A673 (cell line): ENCODE measurements around the gene FLCN. TPM values are rescaled to one million over a fixed set of nuclear protein-coding genes. Genes with fewer than 3 reads are reported as not detected.

Experiments
- BruUV-seq: library from RNA; stranded (reverse); fragments of 400-500 nt; replicated peaks from 2 replicates; lab custom pipeline; 2021; lab: Mats Ljungman, UMichigan
- CTCF ChIA-PET: fragments of 300-600 bp; sonication (Branson Sonifier 250); formaldehyde crosslinking; loops from one replicate; lab custom pipeline; 2022; ENCODE audit warnings: antibody characterized with exemption; lab: Charles Lee
- POLR2A ChIA-PET: fragments of 300-600 bp; sonication (Branson Sonifier 250); formaldehyde crosslinking; loops from one replicate; lab custom pipeline; 2022; ENCODE audit warnings: antibody characterized with exemption; ENCODE audit not compliant: low non-redundant PET; lab: Charles Lee
- DNase-seq: peaks from one replicate; pipeline ENCODE4 v3.0.0-alpha.2; 2015; ENCODE audit warnings: low spot score
- H3K27ac ChIP-seq: fragments of 200-600 bp; sonication (generic); 2 replicates; pipeline ENCODE4 v1.5.1; 2016; ENCODE audit warnings: mixed run types, low read depth, mild to moderate bottlenecking, mixed read lengths, antibody characterized with exemption, low read length; ENCODE audit not compliant: poor library complexity, severe bottlenecking
- H3K27me3 ChIP-seq: fragments of 200-600 bp; sonication (generic); replicated peaks from 2 replicates; pipeline ENCODE4 v1.6.1; 2017; ENCODE audit warnings: mixed run types, low read depth, mild to moderate bottlenecking, mixed read lengths, antibody characterized with exemption, low read length; ENCODE audit not compliant: insufficient read depth, poor library complexity
- H3K36me3 ChIP-seq: fragments of 200-600 bp; sonication (generic); 2 replicates; pipeline ENCODE4 v1.6.1; 2016; ENCODE audit warnings: mixed run types, mild to moderate bottlenecking, mixed read lengths, antibody characterized with exemption, low read length; ENCODE audit not compliant: insufficient read depth, poor library complexity, severe bottlenecking
- H3K4me1 ChIP-seq: fragments of 200-600 bp; sonication (generic); 2 replicates; pipeline ENCODE4 v1.6.1; 2017; ENCODE audit warnings: mixed run types, mild to moderate bottlenecking, mixed read lengths, antibody characterized with exemption, low read length; ENCODE audit not compliant: insufficient read depth, poor library complexity, severe bottlenecking
- H3K4me3 ChIP-seq: fragments of 200-600 bp; sonication (generic); 2 replicates; pipeline ENCODE4 v1.5.1; 2016; ENCODE audit warnings: low read depth, mixed run types, mild to moderate bottlenecking, mixed read lengths, low read length; ENCODE audit not compliant: poor library complexity, severe bottlenecking
- H3K9me3 ChIP-seq: fragments of 200-600 bp; sonication (generic); 2 replicates; pipeline ENCODE4 v1.6.1; 2016; ENCODE audit warnings: mixed run types, low read depth, mild to moderate bottlenecking, mixed read lengths, antibody characterized with exemption, low read length; ENCODE audit not compliant: poor library complexity, severe bottlenecking
- CTCF ChIP-seq: fragments of 300-800, 200-600 bp; sonication (generic); conservative IDR thresholded peaks from 2 replicates; pipeline ENCODE4 v1.5.1; 2017; ENCODE audit warnings: low read depth, mild to moderate bottlenecking, antibody characterized with exemption, low read length, moderate library complexity, mixed read lengths
- EZH2 ChIP-seq: fragments of 200-600 bp; sonication (generic); IDR thresholded peaks from 2 replicates; pipeline ENCODE4 v1.6.1; 2017; ENCODE audit warnings: borderline replicate concordance, low read depth, mild to moderate bottlenecking, mixed read lengths, antibody characterized with exemption, low read length; ENCODE audit not compliant: poor library complexity, severe bottlenecking
- intact Hi-C: fragments of 100-400 bp; cut with micrococcal nuclease; formaldehyde crosslinking; loops from one replicate; pipeline ENCODE4 v1.10.0; 2022; ENCODE audit not compliant: unreplicated experiment
- total RNA-seq: library from RNA; stranded (reverse); gene quantifications from 2 replicates; pipeline ENCODE4 v1.2.3, GENCODE V29; 2021

The FLCN gene
- total RNA-seq, 1 experiment from 2014 or later = 60.2 TPM

GRCh38 chr17:17216776-17217175 lies 20.2 kb downstream of the FLCN start:
- CTCF ChIA-PET = no interaction called here
- no TSS peak for BruUV-seq

DNA sequence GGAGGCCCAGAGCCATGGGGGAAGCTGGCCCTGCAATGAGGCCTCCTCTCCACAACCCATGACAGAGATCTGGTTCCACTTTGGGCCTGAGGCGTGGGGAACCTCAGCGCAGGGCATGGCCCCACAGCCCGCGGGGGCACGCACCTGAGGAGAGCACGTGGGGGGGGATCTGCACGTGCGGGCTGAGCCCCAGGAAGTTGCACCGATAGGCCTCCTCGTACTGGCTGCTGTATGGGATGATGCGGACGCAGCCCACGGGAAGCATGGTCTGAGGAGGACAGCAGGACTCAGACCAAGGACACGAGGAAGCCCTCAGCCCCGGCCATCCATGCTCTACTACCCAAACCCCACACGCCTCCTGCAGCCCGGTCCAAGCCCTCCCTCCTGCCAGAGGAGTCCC lies 20.7 kb downstream of the FLCN start:
- H3K27me3 ChIP-seq = no peaks in the 10 kb centered on the region
- no peaks in the 10 kb centered on the region for H3K4me1 ChIP-seq
- H3K36me3 ChIP-seq = peaks cover 52% of the 10 kb centered on the region
- POLR2A ChIA-PET = no interaction called here
- no TSS peak for BruUV-seq
- CTCF ChIA-PET = no interaction called here
- H3K27ac ChIP-seq = no peak overlapping the region
- H3K9me3 ChIP-seq = no peaks in the 10 kb centered on the region
- no peak overlapping the region for H3K4me3 ChIP-seq
- no peak for DNase-seq
- TF ChIP-seq CTCF (no peak), EZH2 (no peak)
- intact Hi-C loops = loop anchor here (5.0 kb wide), 1 partner anchor 51 kb away; no protein-coding TSS in a partner anchor

More at GRCh38 chr17:17216776-17217175, 20.2 kb downstream of the FLCN start:
- no peak for DNase-seq
- Histone ChIP-seq H3K27me3 (no peaks in the 10 kb centered on the region), H3K4me1 (no peaks in the 10 kb centered on the region), H3K36me3 (peaks cover 56% of the 10 kb centered on the region), H3K9me3 (no peaks in the 10 kb centered on the region), H3K4me3 (no peak overlapping the region), H3K27ac (no peak overlapping the region)
- no peak for TF ChIP-seq EZH2
- TF ChIP-seq CTCF = no peak
- POLR2A ChIA-PET = no interaction called here
- intact Hi-C loops = loop anchor here (5.0 kb wide), 1 partner anchor 51 kb away; no protein-coding TSS in a partner anchor

GRCh38 chr17:17215575-17215974 lies 21.4 kb downstream of the FLCN start:
- Histone ChIP-seq H3K36me3 (peaks cover 47% of the 10 kb centered on the region), H3K27me3 (no peaks in the 10 kb centered on the region), H3K4me3 (no peak overlapping the region), H3K9me3 (no peaks in the 10 kb centered on the region), H3K27ac (no peak overlapping the region), H3K4me1 (no peaks in the 10 kb centered on the region)
- TF ChIP-seq EZH2 = no peak
- no peak for TF ChIP-seq CTCF
- no TSS peak for BruUV-seq
- ChIA-PET POLR2A (no interaction called here), CTCF (no interaction called here)
- intact Hi-C loops = loop anchor here (5.0 kb wide), 1 partner anchor 52 kb away; no protein-coding TSS in a partner anchor
- no peak for DNase-seq
